HPDE6-E6E7 (cell line): ENCODE measurements around the gene AADAT.

Source experiments
- DNase-seq: peaks from one replicate; pipeline ENCODE4 v3.0.0; 2011; ENCODE audit warnings: missing footprints; ENCODE audit errors: extremely low spot score

Gene AADAT

DNA sequence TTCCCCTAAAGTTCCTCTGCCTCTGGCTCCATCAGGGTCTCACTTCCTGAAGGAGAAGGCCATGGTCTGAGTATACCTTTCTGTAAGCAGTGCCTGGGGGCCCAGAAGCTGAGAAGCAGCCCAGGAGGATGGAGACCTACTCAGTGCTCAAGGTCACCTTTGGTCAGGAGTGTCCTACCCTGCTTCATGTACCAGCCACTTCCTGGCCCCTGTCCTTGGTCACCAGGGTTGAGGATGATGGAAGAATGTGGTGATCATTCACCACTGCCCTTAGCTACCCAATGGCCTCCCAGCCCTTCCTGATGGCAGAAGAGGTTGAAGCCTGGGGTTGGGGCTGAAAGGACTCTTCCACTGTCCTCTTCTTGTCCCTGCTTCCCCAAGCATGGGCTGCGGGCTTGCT lies 54.5 kb downstream of the AADAT start:
- DNase-seq: no peak

DNA sequence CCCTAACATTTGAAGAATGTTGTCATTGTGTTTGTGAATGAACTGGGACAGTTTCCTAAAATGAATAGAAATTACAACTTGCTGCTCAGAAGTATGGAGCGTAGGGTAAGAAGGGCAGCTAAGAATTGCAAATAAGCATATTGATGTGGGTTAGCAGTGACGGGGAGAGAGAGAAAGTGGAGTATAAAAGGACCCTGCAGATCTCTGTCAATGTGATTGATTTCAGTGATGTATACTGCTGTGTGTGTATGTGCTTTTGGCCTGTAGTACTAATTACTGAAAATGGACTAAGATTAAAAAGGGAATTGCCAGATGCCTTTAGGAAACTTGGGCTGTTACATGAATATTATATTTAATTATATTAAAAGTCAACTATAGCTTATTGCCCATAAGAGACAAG lies 55.8 kb downstream of the AADAT start:
- no peak for DNase-seq

DNA sequence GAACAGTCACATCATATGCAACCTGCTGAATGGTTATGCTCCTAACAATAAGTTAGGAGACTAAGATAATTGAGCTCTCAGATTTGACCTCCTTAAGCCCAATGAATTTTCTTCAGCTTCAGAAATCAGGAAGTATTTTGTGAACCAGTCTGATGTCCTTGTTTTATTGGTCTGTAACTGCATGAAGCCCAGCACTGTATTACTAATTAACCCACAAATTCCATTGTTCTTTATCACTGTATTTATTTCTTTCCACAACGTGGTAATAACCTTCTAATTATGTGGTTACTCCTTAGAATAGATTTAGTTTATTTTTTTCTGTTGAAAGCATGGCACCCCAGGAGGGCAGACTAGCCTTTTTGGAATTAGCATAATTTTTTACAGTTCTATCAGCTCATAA lies 59.6 kb downstream of the AADAT start:
- no peak for DNase-seq

DNA sequence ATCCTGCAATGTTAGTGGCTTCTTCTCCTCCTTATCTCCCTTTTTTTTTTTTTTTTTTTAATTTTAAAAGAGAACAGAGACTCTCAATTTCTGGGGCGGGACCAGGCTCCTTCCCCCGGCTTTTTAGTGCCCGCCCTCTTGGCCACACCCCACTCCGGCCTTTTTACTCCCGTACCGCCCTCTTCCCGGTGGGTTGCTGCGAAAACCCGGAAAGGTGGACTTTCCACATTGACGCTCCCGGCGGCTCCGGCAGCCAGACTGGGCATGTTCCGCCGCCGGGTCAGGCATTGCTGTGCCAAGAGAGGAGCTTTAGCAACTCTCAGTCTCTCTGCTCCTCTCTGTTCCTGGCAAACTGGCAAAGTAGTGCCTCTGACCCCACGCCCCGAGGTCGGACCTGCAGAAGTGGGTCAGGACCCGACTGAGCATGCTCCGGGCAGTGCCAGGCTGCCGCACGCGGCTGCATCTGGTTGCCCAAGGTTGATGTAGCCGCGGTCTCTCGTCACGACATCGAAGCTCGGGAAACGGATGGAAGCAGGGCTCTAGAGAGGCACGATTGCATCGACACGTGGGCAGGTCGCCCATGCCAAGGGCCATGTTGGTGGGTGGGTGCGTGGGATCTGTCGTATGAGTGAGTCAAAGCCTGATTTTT lies 62.5 kb downstream of the AADAT start:
- DNase-seq: peak; percentile 84

DNA sequence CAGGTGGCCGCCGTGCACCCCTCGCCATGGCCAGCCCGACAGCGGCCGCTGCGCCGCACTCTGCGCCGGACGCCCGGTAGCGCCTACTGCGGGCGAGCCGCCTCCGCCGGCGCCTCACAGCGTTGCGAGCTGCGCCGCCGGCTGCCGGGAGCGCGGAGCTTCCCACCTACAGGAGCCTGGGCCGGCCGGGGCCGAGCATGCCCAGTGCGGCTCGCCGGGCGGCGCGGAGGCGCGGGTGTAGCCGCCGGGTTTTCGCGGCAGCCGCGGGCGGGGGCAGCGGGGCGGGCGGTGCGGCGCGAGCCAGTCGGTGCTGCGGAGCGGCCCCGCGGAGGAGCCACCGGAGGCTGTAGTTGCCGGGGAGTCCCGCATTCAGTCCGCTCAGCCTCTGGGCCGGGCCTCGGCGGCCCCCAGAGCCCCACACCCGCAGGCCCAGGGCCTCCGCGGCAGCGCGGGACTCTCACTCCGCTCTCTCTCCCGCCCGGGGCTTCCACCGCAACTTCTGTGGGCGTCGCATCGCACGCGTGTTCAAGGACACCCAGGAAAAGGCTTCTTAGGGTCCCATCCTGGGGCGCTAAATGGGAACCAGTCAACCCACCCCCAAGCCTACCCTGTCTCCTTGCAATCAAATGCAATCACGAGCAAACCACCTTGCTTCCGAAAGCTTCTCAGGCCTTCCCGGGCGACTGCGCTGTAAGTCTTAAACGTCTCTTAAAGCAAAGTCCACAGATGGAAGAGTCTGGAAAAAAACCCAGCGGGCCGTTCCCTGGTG lies 63.3 kb downstream of the AADAT start, which contains the start of gene MFAP3L:
MFAP3L (minus strand) TSS at position 143 of the 769 bp plus-strand sequence. CDS start 20,518 bp downstream, outside the sequence.
- peak; percentile 90 for DNase-seq

DNA sequence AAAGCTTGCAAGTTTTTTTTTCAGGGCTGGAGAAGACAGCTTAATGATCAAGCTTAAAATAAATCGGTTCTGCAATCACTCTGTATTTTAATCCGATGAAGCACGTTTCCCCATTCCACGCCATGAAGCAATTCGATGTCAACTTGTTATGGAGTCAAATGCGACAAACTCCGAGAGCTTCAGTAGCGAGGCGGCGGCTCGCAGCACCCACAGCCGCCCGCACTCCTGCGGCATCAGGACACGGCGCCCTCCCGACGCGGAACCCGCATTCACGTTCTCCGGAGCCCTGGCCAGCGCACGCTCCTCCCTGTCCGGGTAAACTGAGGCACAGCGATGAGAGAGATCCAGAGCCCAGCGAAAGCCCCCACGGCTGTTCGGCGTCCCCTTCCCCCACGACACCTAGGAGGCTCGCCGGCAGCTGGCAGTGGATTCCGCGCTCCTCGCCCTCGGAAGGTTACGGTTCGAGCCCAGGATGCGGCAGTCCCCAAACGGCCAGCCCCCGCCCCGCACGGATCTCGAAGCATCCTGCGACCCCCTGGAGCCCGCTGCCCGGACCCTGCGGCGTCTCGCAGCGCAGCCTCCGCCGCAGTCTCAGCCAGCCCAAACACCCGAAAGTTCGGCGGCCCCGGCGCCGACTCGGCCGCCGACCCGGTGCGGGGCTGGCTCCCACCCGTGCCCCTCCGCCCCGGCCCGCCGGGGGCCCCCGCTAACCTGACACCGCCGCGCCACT lies 64.1 kb downstream of the AADAT start:
- no peak for DNase-seq

DNA sequence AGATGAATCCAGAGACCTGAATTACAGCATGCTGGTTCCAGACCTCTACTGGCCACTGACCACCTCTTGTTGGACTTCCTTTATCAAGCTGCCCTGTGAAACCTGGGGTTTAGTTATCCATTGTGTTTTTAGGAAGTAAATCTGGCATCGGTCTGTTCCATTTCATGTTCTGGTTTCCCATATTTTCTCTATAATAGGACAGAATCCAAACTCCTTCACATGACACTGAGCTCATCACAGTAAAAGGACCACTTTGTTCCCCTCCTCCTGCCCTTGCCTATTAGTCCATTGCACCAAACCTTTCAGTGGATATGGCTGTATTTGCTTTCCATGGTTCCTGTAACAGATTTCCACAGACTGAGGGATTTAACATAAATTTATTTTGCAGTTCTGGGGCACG lies 67.5 kb downstream of the AADAT start:
- no peak for DNase-seq

DNA sequence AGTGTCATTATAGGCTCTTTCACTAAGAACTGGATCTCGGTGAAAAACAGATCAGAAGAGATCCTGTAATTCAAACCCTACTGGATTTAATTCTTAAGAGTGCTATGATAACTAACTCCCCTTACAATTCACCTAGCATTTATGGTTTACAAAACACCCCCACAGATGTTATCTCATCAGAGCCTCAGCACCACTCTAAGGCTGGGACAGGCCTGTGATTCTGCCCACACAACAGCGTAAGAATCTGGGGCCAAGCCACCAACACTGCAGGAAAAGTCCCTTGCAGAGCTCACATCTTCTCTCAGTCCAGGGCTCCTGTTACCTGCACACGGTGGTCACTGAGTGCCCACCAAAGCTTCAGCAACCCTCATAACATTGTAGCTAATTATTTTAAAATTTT lies 72.5 kb downstream of the AADAT start:
- no peak for DNase-seq

DNA sequence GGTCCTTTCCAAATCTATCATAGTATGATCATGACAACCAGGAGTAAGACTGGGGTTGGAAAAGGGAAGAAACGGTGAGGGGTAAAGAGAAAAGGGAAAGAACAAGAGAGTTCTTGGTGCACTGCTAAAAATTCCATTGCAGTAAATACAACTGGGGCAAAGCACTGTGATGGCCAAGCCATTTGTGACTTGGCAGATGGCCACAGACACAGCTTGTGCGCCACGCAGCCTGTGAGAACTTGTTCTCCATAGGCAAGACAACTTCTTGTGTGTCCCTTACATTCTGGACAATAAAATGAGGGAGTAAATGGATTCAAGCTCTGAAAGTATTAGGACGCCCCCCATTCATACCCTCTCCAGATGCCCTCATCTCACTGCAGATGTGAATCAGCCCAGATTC lies 74.5 kb downstream of the AADAT start:
- no peak for DNase-seq

DNA sequence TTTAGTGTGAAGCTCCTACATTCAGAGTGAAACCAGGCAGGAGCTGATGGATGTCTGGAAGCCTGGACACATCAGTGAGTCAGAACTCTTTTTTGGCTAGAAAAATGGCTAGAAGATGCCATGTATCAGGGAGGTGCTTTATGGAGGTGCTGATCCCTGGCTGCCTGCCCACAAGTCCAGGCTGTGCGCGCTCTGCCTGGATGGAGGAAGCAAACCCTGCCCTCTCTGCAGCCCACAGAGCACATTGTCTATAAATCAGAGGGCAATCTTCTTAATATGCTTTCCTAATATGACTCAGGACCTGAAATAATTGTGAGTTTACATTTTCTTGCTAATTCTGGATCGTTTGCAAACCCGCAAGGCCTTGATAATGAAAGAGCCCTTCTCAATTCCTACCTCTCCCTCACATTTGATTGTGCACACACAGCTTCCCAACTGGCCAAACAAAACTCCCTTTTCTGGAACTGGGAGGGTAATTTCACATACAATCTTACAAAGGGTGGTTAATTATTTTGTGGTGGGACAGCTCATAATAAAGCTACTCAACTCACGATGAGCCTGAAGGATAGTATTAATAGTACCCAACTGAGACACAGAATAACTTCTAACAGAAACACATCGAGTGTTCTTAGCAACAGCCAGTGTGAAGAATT lies 75.3 kb downstream of the AADAT start:
- no peak for DNase-seq

DNA sequence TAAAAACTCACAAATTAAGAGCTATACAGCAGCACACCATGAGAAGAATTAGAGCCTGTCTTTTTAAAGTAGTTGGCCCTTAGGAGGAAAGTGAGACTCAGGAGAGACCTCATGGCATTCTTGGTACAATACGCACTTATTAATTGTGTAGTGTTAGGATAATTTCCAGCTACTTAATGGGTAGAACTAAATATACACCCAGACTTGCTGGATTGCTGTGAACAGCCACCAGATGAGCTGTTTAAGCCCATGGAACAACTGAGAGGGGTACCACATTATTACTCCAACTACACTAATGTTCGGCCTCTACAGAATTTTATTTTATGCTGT lies 77.2 kb downstream of the AADAT start:
- no peak for DNase-seq

DNA sequence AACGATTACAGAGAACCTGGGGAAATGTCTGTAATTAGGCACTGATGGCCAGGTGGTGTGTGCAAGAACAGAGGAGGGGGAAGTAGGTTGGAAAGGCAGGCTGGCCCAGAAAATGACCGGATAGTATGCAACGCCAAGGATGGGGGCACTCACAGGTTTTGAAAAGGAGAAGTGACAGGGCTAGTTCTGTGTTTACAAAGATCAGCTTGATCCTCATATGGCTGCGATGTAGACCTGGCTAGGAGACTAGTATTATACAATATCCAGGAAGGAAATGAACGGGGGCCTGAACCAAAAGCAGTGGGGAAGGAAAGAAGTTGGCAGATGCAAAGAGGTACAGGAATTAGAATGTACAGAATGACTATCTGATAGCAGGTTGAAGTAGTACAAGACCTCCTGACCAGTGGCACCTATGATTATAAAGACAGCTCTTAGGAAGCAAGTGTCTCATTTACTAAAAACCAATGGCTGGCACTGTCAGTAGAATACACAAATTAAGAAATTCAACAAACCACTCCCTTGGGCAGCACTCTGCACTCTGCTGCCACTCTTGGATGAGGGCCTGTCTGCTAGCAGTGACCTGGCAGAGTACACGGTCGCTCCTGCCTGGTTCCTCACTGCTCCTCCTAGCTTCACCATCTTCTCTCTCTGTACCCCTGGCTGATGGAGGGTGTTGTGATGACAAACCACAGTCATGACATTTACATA lies 77.7 kb downstream of the AADAT start:
- no peak for DNase-seq
